ENCODE measurements around the gene FAM20C.

Gene FAM20C

GRCh38 chr7:157008-157310 is 35.4 kb upstream of the FAM20C start:
- Mint-ChIP-seq H3K36me3 (ENCODE audit: low read depth) (no peaks in the 10 kb centered on the region), H3K9me3 (no peaks in the 10 kb centered on the region), H3K27me3 (ENCODE audit: low read depth, poor library complexity) (peaks cover 17% of the 10 kb centered on the region), H3K4me3 (no peak overlapping the region), H3K4me1 (peaks cover 33% of the 10 kb centered on the region), H3K27ac (no peak overlapping the region)
- no peak for DNase-seq
- no peak for TF ChIP-seq CTCF (IDR thresholded peaks at IDR 0.05)

- DNase-seq, result no peak
- no peak for TF ChIP-seq CTCF (IDR thresholded peaks at IDR 0.05)
- Mint-ChIP-seq H3K4me1 (peaks cover 34% of the 10 kb centered on the region), H3K27me3 (ENCODE audit: low read depth, poor library complexity) (peaks cover 25% of the 10 kb centered on the region), H3K36me3 (ENCODE audit: low read depth) (no peaks in the 10 kb centered on the region), H3K9me3 (no peaks in the 10 kb centered on the region), H3K27ac (no peak overlapping the region), H3K4me3 (no peak overlapping the region)
Measured at GRCh38 chr7:157771-158625, 34.4 kb upstream of the FAM20C start.

GRCh38 chr7:158771-159170 is 33.6 kb upstream of the FAM20C start:
- no peaks in the 10 kb centered on the region for H3K36me3 Mint-ChIP-seq (ENCODE audit: low read depth)
- TF ChIP-seq CTCF (IDR thresholded peaks at IDR 0.05), result no peak
- peaks cover 36% of the 10 kb centered on the region for H3K4me1 Mint-ChIP-seq
- H3K4me3 Mint-ChIP-seq, result no peak overlapping the region
- no peaks in the 10 kb centered on the region for H3K9me3 Mint-ChIP-seq
- H3K27me3 Mint-ChIP-seq (ENCODE audit: low read depth, poor library complexity), result peaks cover 26% of the 10 kb centered on the region
- no peak for DNase-seq
- H3K27ac Mint-ChIP-seq, result no peak overlapping the region

GRCh38 chr7:159370-160270 is 32.8 kb upstream of the FAM20C start:
- H3K27me3 Mint-ChIP-seq (ENCODE audit: low read depth, poor library complexity), result peaks cover 27% of the 10 kb centered on the region
- H3K27ac Mint-ChIP-seq, result no peak overlapping the region
- no peaks in the 10 kb centered on the region for H3K36me3 Mint-ChIP-seq (ENCODE audit: low read depth)
- TF ChIP-seq CTCF (IDR thresholded peaks at IDR 0.05), result no peak
- no peak for DNase-seq
- no peak overlapping the region for H3K4me3 Mint-ChIP-seq
- H3K4me1 Mint-ChIP-seq, result peaks cover 41% of the 10 kb centered on the region
- no peaks in the 10 kb centered on the region for H3K9me3 Mint-ChIP-seq

GRCh38 chr7:160958-161725 is 31.2 kb upstream of the FAM20C start:
- H3K9me3 Mint-ChIP-seq, result no peaks in the 10 kb centered on the region
- no peak for DNase-seq
- H3K27ac Mint-ChIP-seq, result no peak overlapping the region
- no peak overlapping the region for H3K4me3 Mint-ChIP-seq
- TF ChIP-seq CTCF (IDR thresholded peaks at IDR 0.05), result no peak
- H3K27me3 Mint-ChIP-seq (ENCODE audit: low read depth, poor library complexity), result peaks cover 26% of the 10 kb centered on the region
- no peaks in the 10 kb centered on the region for H3K36me3 Mint-ChIP-seq (ENCODE audit: low read depth)
- peaks cover 45% of the 10 kb centered on the region for H3K4me1 Mint-ChIP-seq

Measured in nephron progenitor cell (in vitro differentiated cells).